GM18868 (cell line): ENCODE results near the gene CARD11.
"Not testable (repeated sequence)": the region's sequence is repeated elsewhere in the genome, so short reads cannot be mapped to it uniquely, and the experiment has no call there.

Experiments
- ATAC-seq: cut with Tn5 transposase; IDR thresholded peaks from one replicate; pipeline ENCODE4 v1.9.1; 2021; ENCODE audit warnings: mild to moderate bottlenecking, moderate library complexity; ENCODE audit not compliant: unreplicated experiment

Gene CARD11

DNA sequence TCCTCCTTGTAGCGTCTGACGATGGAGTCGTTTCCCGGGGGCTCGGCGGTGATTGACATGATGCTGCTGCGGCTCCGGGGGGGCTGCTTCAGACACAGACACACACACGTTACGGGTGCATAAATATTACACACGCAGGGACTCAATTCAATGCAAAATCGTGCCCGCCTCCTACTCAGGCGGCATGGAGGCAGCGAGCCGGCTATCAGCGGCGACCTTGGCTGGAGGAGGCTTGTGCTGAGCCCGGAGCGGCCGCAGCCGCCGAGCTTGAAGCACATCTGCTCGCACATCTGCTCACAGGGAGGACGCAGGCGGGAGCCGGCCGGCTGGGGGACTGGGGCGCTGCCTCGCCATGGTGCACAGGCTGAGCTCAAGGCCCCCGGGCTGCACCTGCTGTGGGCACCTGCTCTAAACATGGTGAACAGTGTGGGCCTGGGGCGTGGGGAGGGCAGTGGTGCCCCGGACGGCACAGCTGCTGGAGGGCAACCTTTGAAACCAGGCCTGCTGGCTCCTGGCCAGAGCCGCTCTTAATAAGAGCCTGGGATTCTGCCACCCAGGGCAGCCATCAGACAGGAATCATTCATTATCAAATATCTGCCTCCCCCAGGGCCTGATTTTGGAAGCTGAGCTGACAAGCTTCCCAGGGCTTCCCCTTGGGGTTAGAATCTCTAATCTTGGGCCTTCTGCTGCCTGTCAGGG is 114.9 kb downstream of the CARD11 start:
- ATAC-seq, result no peak

DNA sequence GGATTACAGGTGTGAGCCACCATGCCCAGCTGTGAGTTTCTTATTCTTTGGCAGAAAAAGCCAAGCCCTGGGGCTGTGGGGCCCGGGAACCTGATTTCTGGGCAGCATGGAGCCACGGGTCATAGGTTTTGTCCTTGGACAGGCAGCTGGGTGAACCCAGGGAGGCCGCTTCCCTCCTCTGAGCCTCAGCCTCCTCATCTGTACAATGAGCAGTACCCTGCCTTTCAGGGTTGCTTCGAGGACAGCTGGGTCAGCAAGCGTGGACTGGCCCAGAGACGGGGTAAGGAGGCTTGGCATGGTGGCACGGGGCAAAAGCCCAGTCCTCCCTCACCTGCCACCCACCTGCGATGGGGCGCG is 115.4 kb downstream of the CARD11 start:
- ATAC-seq, result no peak

DNA sequence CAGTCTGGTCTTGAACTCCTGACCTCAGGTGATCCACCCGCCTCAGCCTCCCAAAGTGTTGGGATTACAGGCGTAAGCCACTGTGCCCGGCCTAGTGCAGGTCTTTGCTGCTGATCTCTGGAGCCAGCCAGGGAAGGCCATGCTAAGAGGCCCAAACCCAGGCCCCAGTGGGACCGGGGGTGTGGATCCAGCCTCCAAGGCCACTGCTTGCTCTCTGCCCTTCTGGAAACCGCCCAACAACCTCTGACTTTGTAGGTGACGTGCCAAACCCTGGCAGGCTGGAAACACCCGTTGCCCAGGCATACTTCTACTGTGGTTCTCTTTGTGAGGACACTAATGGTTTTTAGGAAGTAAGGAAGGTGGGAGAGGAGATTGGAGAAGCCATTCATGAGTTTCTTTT is 116.1 kb downstream of the CARD11 start:
- no peak for ATAC-seq

DNA sequence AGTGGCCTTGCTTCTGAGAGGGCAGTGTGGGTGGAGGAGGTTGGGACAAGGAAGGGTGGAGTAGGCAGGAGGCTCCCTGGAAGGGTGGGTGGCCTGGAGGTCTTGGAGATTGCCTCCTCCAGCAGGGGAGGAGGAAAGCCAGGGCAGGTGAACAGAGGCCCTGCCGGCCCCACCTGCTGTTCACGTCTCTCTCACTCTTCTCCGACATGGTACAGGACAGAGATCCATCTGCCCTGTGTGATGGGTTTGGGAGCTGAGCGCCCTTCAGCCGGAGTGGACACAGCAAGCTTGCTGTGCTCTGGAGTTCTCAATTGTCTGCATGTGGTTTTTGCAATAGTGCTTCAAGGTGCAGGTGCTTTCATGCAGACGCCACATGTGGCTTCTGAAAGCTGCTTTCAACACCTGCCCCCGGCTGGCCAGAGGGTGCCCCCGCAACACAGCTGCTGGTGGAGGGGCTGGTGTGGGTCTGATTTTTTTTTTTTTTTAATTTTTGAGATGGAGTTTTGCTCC is 116.7 kb downstream of the CARD11 start:
- ATAC-seq, result no peak

DNA sequence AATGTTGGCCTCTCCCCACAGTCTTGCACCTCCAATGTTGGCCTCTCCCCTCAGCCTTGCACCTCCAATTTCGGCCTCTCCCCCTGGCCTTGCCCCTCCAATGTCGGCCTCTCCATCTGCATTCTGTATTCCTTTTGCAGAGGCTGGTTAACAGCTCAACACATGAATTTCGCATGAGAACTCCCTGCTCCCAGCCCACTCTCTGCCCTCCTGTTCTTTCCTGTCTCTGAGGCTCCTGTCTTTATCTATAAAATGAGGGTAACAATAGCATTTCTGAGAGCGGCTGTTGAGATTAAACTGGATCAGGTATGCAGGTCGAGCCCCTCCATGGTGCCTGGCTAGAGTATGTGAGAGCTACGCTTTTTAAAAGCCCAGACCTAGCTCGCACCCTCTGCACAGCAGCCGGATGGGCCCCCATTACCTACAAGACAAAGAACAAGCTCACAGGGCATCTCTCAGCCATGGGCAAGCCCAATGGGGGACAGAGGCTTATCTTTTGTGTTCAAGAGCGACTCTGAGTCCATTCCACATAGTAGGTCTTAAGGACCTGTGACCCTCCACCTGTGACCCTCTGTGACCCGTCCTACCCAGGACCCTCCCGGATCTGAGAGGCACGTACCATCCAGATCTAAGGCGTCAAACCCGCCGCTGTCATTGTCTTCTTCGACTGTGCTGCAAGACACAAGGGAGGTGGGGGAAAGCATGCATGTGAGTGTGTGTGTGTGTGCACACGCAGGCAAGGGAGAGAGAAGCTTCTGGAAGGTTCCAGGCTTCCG is 117.4 kb downstream of the CARD11 start:
- no peak for ATAC-seq

DNA sequence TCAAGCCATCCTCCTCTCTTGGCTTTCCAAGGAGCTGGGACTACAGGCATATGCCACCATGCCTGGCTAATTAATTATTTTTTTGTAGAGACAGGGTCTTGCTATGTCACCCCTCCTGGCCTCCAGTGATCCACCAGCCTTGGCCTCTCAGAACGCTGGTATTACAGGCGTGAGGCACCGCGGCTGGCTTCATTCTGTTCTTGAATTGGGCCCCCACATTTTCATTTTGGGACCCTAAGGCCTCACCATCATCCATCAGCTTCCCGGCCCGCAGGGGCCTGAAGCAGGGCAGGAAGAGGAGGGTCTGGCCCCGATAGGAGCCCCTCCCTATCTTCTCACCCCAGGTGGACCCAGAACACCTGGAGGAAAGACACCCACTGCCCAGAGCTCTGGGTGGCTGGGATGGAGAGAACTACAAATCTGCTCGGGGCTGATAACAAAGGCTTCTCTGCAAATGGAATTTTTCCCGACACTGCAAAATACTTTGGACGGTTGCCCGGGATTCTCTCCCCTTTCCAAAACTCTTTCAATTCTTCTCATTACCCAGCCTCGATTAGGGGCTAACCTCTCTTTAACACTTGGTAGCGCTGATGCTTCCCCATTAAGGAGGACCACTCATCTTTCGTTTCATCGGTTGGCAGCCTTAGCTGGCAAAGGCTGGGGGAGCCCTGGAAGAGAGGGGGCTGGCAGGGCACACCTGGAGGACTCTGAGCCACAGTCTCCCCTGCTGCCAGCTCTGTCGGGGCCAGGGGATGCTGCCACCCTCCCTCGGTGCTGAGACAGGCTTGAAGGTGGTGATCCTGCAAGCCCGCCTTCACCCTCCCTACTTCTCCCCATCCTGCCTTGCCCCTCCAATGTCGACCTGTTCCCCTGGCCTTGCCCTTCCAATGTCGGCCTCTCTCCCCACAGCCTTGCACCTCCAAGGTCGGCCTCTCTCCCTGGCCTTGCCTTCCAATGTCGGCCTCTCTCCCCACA is 118.5 kb downstream of the CARD11 start:
- no peak for ATAC-seq

DNA sequence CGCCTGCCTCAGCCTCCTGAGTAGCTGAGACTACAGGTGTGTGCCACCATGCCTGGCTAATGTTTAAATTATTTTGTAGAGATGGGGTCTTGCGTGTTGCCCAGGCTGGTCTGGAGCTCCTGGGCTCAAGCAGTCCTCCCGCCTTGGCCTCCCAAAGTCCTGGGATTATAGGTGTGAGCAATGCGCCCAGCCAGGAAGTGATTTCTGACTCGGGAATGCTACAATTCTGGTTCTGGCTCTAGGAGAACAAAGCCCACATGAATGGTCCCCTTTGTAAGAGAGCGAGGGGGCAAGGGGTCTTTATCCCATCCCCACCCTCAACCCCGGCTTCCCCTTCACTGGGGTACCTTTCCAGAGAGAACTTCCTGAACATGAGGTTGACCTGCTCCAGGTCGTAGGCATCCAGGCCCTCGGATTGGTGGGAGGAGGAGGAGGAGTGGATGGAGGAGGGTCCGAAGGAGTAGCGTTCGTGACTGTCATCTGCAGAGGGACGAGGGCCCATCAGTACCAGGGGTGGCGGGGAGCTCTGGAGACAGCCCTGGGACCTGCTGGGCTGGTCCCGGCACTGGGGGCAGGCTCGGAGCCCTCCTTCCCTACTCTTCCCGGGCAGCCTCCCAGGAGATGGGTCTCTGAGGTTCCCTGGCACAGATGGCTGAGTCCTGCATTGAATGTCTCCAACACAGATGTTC is 119.6 kb downstream of the CARD11 start:
- no peak for ATAC-seq

DNA sequence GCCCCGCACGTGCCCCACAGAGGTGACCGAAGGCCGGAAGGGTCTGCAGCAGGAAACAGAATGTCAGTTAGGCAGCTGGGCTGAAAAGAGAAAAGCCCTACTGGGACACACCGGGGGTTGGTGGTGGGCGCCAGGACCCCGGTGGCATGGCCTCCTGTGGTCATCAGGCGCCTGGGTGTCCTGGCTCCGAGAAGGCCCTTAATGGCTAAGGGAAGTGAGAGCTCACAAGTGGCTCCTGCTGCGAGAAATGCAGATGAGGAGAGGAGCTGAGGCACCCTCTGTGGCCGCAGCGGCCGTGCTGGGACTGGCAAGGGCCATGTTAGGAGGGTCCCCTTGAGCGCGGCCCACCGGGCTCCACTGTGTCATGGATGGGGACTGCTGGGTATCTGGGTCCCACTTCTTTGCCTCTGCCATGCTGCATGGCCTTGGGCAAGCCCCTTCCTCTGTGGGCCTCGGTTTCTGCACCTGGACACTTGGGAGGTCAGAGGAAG is 120.3 kb downstream of the CARD11 start:
- no peak for ATAC-seq

DNA sequence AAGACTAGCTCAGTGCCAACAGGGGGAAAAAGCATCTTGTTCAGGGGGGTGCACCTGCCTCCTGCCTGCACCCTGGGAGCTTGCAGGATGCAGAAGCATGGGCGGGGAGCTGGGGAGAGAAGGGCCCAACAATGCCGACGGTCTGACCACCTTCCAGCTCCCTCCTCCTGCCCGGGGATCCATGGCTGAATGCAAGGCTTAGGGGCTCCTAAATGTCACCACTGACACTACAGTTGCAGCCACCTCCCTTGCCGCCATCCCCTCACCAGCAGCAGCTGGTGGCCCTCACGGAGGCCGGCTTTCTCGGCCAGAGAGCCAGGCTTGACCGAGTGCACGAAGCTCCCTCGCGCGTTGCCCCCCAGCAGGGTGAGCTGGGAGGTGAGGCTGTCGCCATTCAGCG is 120.8 kb downstream of the CARD11 start:
- no peak for ATAC-seq

DNA sequence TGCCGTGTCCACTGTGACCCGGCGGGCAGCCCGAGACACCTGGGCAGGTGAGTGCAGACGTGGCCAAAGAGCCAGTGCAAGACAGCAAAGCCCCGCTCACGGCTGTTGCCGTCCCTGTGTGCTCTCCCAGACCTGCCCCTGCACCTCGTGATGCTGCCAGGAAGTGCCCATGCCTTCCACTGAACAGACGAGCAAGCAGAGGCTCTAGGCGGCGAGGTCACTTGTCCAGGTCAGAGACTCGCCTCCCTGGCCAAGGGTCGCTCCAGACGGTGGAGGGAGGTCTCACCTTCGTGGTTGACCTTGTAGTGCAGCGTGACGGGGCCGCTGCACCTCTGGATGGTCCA is 121.3 kb downstream of the CARD11 start:
- no peak for ATAC-seq

DNA sequence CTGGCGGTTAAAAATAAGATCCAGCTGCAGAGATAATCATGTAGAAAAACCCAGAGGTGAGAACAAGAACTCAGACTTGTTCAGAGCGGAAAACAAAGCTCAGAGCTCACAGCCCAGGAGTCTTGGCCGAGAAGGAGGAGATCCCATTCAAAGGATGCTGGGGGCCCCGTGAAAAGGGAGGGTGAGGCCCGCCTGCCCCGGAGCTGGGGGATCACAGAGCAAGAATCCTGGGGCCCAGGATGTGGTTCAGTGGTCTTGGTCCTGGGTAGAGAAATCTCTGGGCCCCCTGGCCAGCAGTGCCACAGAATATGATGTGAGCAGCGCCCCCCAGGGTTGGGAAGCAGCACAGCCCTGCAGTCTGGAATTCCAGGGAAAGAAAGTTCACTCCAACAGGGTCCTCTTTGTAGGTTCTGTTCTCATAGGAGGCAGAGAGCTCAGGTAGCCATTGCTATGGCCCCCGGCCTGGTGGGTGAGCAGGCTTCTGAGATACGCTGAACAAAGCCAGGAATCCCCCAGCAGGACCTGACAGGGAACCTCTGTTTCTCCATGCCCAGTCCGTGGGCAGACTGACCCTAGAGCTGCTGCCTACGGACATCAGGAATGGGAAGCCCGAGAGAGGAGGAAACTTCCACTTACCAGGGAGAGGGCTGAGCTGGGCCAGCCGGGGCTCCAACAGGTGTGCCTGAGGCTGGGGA is 121.9 kb downstream of the CARD11 start:
- no peak for ATAC-seq

DNA sequence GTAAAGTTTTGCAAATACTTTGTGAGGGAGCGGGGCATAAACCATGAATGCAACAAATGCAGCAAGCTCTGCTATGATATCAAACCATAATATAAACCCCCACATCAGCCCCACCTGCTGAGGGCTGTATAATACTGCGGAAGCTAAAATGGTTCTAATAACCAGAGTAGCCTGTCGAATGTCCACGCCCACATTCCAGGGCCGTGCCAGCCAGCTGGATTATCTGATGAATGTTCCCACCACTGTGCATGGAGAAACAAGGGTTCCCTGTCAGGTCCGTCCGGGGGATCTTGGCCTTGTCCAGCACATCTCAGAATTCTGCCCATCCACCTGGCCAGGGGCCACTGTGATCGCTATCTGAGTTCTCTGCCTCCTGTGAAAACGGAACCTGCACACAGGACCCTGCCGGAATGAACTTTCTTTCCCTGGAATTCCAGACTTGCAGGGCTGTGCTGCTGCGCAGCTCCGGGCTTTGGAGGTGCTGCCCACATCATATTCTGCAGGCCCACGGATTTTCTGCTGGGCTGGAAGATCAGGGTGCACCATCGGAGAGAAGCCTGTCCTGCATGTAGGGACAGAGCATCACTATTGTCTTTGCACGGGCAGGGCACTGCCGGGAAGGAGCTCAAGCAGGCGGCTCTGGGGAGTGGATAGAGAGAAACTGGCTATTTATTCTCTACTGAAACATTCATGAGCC is 122.6 kb downstream of the CARD11 start:
- ATAC-seq, result no peak

DNA sequence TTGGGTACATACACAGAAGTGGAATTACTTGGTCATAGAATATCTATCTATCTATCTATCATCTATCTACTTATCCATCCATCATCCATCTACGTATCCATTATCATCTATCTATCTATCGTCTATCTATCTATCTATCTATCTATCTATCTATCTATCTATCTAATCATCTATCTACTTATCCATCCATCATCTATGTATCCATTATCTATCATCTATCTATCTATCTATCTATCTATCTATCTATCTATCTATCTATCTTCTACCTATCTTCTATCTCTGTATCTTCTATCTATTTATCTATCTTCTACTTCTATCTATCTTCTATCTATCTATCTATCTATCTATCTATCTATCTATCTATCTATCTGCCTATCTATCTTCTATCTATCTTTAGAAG is 123.2 kb downstream of the CARD11 start:
- ATAC-seq, result not testable (repeated sequence)

DNA sequence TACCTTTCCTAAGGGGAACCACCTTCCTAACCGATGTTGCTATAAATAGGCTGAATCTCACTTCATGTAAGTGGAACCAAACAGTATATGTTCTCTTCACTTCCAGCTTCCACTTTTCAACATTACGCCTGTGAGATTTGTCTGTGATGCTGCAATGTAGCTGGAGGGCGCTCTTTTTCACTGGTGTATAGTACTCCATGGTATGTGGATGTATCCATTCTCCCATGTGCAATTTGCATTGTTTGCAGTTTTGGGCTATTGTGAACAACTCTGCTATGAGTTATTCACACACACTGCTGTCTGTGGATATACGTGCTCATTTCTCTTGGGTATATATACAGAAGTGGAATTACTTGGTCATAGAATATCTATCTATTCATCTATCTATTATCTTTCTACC is 123.6 kb downstream of the CARD11 start:
- ATAC-seq, result no peak

DNA sequence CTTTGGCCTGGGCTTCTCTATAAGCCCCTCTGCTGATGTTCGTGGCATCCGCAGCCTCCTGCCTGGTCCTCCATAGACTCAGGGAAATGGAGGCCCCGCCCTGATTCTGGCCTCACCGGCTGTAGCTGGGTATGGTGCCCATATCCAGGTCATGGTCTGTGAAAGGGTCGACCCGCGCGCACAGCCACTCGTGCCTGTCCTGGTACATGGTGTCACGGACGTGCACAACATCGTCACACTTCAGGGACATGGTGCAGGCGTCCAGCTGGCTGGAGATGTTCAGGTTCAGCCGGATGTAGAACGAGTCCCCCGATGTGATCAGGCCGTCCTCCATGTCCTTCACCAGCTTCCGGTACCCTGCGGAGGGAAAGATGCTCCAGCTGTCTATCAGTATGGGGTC is 124.4 kb downstream of the CARD11 start:
- no peak for ATAC-seq

DNA sequence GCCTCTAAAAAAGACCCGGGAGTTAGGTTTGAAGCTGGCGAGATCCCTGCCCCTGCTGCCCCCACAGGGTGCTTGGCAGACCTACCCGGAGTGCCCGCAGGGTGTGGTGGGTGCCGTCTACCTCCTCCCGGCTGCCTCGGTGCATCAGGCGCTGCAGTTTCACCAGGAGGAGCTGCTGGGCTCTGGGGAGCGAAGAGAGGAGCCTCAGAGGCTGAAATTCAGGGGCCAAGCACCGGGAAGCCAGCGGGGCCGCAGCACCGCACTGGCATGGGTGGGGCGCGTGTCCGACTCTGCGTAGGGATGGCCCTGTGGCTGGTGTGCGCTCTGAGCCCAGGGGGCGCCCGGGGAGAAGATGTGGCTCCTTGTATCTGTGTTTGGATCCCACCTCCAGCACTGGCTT is 125.3 kb downstream of the CARD11 start:
- no peak for ATAC-seq

DNA sequence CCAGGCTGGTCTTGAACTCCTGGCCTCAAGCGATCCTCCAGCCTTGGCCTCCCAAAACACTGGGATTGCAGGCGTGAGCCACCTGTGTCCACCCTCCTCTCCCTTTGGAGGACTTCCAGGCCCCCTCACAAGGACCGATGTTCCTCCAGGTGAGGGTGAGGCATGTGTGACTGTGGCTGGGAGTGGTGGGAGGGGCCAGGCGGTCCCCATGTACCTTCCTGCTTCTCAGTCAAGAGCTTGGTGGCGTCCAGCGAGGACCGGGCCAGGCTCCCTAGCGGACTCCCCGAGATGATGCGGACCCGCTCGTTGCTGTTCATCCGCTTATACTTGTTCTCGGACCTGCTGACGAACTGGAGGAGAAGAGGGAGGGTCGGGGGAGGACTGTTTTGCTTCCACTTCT is 128.6 kb downstream of the CARD11 start:
- ATAC-seq, result no peak

DNA sequence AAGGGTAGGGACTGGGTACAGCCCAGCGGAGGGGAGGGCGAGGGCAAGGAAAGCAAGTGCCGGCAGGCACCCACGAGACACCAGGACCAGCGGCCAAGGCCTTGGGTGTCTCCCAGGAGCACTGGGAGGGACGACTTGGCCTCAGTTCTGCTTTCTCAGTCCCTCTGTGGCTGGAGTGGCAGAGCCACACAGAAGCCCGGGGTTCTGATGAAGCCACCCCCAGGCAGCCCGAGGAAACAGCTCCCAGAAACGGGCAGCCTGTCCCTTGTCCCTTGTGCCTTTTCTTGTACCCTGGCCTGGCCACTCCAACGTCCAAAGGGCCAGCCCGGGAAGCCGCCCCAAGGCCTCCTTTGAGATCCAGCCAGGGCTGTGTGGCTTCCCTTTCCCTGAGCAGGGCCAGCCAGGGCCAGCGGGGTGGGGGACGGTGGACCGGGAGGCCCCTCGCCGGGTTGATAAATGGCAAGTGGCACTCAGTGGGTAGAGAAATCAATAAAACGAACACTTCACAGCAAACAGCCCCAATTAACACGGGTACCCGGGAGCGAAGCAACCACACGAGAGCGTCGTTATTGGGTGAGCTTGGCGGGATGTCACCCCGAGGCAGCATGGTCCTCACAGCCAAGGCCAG is 129.8 kb downstream of the CARD11 start:
- ATAC-seq, result no peak
